ENCODE data around the gene SLC25A13.
"Not testable (repeated sequence)": the region's sequence is repeated elsewhere in the genome, so short reads cannot be mapped to it uniquely, and the experiment has no call there.

Gene SLC25A13

DNA sequence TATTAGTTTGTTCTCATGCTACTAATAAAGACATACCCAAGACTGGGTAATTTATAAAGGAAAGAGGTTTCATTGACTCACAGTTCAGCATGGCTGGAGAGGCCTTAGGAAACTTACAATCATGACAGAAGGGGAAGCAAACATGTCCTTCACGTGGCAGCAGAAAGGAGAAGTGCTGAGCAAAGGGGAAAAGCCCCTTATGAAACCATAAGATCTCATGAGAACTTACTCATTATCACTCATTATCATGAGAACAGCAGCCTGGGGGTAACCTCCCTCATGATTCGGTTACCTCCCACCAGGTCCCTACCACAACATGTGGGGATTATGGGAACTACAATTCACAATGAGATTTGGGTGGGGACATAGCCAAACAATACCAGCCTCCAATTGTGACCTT is 4.9 kb upstream of the SLC25A13 start:
- DNase-seq (ENCODE audit: low read depth, low spot score) = not testable (repeated sequence)

DNA sequence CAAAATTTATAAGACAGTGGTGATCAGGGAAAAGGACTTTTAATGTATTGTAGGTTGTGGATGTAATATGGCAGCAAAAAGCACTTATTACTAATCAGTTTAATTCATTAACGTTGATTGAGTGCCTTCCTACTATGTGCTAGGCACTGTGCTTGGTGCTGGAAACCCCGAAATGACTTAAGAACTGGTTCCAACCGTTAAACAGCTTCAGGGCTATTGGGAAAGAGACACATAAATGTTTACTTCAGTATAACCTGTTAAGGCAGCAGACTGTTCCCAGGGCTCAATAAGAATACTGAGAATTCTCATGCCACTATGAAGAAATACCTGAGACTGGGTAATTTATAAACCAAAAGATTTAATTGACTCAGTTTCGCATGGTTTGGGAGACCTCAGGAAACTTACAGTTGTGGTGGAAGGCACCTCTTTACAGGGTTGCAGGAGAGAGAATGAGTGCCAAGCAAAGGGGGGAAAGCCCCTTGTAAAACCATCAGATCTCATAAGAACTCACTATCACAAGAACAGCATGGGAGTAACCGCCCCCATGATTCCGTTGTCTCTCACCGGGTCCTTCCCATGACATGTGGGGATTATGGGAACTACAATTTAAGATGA is 1.1 kb upstream of the SLC25A13 start:
- DNase-seq (ENCODE audit: low read depth, low spot score) = no peak

DNA sequence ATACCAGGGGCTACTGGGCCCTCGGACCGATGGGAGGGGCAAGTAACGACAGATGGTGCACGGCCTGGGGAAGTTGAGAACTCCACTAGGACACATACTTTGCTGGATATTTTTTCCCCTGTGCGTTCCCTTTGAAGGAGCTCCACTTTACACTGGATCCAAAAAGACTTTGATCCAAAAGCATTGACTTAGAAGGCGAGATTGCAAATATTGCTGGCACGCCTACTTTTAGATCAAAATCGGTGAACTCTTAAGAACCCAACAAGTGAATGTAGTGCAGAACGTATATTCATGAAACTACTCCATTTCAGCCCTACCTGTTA is 436 bp upstream of the SLC25A13 start:
- DNase-seq (ENCODE audit: low read depth, low spot score) = no peak

DNA sequence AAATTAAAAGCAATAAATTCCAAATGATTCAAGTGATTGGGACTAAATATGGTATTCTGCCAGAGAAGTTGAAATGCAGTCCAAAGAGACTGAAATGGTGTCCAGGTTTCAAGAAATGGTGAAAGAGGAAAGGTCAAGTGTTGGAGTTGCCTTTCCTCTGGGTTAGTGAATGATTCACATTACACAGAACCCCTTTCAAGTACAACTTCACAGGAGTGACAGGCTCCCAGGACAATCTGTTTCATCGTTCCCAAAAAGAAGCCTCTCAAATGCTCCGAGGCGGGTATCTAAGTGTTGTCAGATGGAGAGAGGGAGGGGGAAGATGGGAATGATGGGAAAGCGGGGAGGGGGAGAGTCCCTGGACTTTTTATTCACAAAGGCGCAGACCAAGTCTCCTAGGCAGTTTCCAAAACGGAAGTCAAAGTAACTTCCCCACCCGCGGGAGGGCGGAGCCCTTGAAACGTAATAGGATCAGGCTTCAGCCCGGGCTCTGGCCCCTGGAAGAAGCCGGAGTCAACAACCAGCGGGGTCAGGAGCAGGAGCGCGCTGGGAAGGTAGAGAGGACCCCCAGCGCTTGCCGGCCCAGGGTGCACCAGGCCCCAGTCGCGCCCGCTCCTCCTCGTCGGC is 754 bp downstream of the SLC25A13 start:
- peak; percentile 58 for DNase-seq (ENCODE audit: low read depth, low spot score)

DNA sequence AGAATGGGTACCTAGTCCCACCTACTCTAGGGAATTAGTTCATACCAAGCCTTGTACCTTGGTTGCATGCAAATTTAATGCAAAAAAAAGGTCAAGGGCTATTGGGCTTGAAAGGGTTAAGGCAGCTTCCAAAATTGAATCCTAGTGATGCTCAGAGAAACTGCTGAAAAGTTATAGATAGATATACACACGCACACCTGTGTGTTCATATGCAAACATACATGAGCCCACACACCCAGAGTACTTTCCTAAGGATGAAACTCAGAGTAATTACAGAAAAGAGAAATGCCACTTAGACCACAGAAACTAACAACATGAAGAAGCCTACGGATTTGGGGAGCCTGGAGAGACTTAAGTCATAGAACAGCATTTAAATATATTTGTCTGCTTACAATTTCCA is 1.5 kb downstream of the SLC25A13 start:
- DNase-seq (ENCODE audit: low read depth, low spot score) = no peak

DNA sequence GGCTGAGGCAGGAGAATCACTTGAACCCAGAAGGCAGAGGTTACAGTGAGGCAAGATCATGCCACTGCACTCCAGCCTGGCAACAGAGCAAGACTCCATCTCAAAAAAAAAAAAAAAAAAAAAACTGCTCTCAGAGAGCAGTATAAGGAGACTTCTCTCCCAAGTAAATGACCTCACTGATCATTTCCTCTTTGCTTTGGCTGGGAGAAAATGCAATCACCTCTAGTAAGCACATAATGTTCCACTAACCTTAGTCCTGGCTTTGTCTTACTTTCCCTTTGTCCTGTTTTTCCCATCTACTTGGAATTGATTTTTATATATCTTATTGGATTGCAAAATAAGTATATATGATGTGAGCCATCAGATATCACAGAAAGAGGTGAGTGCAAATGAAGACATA is 2.5 kb downstream of the SLC25A13 start:
- no peak for DNase-seq (ENCODE audit: low read depth, low spot score)

DNA sequence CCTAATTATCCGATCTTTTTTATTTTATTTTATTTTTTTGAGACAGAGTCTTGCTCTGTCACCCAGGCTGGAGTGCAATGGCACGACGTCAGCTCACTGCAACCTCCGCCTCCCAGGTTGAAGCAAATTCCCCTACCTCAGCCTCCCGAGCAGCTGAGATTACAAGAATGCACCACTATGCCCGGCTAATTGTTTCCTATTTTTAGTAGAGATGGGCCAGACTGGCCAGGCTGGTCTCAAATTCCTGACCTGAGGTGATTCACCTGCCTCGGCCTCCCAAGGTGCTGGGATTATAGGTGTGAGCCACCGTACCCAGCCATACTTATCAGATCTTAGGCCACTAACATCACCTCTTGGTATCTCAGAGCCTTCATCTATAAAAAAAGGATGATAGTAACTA is 4.9 kb downstream of the SLC25A13 start:
- no peak for DNase-seq (ENCODE audit: low read depth, low spot score)

DNA sequence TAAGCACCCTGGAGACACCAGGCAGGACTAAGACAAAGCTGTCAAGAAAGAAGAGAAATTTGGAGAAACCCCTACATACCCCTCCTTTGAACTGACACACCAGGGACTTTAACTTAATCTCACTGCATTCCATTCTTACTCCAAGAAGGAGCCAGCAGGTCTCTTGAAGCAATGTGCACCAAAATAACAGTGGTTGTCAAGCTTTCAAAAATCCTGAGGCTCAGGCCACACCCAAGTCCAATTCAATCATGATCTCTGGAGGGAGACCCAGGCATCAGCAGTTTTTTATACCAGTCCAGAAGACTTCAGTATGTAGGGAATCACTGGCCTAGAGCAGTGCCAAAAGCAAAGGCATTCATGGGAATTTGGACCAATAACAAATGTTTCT is 6.8 kb downstream of the SLC25A13 start:
- DNase-seq (ENCODE audit: low read depth, low spot score) = no peak

DNA sequence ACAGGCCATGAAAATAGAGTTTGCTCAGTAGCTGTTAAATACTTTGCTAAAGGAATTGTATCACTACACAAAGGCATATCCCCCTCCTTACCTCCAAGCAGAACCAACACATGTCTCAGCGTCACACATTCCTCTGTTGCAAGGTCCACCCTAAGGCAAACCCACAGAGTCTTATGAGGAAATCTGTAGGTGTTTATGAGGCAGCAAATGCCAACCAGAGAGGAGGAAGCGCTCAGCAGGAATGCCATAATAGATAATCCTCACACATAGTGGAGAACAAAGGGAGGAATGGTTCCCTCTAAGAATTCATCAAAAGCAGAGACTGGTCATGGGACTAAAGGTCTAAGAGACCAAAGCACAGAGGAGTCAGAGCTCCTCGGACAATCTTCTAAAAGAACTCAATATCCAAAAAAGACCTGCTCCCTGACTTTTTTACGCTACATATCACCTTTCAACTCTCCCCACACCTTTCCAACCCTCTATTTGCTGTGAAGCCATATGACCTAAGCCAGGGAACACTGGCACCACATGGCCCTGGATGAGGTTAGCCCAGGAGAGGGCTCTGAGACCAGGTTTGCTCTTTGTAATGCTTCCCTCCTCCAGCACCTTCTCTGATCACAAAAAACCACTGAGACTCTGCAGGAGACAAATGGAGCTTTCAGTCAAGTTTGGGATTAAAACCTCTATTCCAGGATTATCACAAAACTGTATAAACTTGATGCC is 7.3 kb downstream of the SLC25A13 start:
- no peak for DNase-seq (ENCODE audit: low read depth, low spot score)

DNA sequence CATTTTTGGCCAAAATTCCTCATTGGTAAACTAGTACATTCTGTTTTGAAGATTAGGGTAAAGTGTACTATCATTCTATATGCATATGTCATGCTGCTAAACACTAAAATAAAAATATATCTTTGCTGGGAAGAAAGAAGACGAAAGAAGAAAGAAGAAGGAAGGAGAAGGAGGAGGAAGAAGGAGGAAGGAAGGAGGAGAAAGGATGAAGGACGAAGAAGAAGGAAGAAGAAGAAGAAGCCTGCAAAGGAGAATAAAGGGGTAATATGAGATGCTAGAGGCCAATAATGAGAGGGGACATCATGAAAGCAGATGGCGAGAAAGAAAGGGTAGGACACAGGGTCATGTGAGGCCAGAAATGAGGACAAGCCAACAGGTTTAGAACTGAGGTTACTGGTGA is 8.0 kb downstream of the SLC25A13 start:
- no peak for DNase-seq (ENCODE audit: low read depth, low spot score)

DNA sequence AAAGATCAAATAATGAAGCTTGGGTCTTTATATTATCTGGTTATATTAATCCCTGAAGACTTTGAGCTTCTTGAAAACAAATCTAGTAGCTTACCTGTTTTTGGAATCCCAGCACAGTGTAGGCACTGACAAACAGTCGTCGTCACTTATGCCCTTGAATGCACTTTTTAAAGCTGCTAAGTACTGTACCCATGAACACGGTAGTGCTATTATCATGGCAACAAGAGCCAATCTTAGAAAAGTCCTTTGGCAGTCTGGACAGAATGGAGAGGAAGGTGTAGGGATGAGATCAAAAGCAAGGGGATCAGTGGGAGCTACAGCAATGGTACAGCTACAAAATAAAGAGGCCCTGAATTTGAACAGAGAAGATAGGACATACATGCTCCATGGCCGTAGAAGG is 9.4 kb downstream of the SLC25A13 start:
- no peak for DNase-seq (ENCODE audit: low read depth, low spot score)

DNA sequence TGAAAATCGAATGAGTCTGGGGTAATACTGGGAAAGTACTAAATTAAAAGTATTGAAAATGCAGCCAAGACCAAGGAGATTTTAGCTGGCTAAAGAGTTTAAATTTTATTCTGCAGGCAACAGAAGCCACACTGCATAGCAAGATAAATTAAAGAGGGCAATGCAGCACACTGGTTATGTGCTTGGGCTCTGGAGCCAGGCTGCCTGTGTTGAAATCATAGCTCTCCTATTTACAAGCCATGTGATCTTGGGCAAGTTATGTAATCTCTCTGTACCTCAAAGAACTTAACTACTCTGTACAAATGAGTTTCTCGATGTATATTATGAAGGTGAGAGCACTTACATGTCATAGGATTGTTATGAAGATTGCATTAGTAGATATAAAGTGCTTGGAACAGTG is 9.9 kb downstream of the SLC25A13 start:
- no peak for DNase-seq (ENCODE audit: low read depth, low spot score)

DNA sequence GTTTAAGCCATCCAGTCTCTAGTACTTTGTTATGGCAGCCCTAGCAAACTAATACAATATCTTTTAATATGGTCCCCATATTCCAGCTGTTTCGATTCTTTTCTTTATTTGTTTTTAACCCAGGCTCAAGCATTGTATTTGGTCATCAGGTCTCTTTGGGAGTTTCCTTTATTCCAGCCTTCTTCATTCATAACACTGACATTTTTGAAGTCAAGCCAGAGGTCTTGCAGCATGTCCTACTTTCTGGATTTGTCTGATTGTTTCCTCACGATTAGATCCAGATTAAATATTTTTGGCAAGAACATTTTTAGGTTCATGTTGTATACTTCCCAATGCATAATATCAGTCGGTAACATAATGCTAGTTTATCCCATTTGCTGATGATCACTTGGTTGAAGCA is 11.8 kb downstream of the SLC25A13 start:
- no peak for DNase-seq (ENCODE audit: low read depth, low spot score)

DNA sequence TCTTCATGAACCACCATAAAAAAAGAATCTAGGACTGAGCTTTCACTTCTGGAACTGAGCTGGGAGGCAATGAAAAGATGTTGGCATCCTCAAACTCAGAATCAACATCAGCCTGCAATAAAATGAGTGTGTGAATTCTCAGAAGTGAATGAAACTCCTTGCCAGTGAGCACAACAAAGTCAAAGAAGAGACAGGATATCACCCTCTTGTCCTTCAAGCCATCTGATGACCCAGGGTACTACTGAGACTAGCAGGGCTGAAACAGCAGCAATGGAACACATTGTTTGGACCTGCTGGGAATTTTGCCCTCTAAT is 13.0 kb downstream of the SLC25A13 start:
- no peak for DNase-seq (ENCODE audit: low read depth, low spot score)

DNA sequence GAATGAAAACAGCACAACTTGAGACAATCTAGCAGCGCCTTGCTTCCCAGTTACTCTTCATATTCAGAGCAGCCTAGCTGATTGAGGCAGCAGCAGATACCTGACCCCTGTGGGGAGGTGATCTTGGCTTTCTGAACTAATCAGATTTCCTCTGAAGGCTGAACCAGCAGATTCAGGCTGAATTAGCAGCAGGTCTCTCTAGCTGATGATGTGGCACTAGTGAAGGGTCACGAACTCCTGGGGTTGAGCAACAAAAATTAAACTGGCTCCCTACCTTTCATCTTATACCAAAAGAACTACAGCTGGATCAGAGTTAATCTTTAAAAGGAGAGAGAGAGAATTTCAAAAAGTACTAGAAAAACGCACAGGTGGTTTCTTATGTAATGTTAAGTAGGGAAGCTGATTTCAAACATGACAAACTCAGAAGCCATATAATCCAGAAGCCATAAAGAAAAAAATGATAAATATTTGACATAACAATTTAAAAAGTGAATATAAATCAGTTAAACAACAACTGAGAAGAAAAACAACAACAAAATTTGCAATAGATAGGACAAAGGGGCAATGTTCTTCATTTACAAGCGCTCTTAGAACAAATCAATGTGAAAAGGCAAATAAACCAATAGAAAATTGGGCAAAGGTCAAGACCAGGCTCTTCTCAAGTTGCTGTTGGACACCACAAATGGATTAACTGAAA is 13.5 kb downstream of the SLC25A13 start:
- no peak for DNase-seq (ENCODE audit: low read depth, low spot score)

DNA sequence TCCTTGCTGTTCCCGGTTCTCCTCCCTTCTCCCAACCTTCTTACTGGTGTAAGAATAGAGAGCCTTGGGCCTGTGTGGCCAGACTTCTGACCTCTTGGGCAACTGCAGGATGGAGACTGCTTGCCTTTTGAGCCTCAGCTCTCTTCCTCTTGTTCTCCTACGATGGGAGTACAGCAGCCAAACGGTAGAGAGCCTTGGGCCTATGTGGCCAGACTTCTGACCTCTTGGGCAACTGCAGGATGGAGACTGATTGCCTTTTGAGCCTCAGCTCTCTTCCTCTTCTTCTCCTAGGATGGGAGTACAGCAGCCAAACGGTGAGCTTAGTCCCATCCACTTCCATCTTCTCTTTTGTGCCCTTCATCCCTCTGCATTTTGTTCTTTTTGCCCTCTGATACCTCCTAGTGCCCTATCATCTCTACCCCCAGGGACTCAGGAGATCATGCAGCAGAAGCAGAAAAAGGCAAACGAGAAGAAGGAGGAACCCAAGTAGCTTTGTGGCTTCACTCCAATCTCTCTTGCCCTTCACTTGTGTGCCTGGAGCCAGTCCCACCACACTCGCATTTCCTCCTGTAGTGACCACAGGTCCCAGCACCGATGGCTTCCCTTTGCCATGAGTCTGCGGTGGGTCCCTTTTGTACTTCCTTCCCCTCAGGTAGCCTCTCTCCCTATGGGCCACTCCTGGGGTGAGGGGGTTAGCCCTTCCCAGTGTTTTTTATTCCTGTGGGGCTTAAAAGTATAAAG is 15.3 kb downstream of the SLC25A13 start:
- DNase-seq (ENCODE audit: low read depth, low spot score) = no peak

DNA sequence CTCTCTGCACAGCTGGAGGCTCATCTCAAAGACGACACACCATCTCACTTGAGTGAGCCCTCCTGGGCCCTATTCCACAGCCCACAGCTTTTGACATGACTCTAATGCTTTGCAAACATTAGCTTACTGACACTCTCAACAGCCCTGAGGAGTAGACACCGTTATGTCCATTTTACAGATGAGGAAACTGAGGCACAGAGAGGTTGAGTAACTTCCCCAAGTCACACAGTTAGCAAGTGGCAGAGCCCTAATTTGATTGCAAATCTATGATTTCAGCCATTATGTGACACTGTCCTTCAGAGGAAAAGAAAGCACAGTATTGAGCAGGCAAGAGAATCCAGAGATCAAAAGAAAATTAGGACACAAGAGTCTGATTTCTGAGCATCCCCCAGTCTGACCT is 16.0 kb downstream of the SLC25A13 start:
- no peak for DNase-seq (ENCODE audit: low read depth, low spot score)

DNA sequence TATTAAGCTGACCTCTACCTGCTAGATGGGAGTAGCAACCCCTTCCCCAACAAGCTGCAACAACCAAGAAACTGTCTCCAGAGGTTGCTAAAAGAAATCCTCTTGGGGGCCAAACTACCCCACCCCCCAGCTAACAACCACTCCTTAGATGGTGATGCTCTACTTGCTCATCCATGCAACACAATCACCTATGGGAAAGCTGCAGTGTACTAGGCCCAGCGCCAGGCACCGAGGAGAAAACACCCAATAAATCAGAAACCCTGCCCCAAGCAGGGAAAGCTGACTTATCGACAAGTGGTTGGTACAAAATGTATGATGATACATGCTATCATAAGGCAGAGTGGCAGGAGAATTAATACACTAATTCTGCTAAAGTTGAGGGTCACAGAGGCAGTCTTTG is 17.3 kb downstream of the SLC25A13 start:
- no peak for DNase-seq (ENCODE audit: low read depth, low spot score)

DNA sequence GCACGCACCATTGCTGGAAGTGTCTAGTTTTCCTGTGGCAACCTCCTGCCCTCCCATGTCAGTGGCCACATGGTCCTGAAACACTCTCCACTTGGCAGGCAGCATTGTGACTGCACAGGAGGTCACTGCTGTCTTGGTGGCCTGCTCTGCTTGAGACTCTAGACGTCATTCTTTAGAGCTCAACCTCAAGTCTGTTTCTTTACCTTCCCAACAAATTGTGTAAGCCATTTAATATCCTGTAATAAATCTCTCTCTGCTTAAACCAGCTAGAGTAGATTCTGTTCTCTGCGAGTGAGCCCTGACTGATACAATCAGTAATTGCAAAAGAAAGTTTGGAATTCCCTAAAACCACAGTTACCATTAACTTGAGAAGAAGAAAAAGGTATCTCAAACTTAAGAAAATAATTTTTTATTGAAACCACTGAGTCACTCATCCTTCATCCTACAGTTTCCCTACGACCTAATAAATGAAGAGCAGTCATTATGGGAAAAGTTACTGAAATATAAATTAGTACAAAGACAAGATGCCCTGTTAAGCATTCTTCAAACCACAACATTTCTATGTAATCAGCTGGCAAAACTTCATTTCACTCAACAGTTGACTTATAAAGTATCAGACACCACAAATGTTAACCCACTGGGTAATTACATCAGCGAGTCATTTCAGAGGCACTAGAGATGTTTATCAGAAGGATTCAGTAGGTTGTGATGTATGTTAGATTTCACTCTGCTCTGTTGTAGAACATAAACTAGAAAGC is 18.0 kb downstream of the SLC25A13 start:
- DNase-seq (ENCODE audit: low read depth, low spot score) = no peak

DNA sequence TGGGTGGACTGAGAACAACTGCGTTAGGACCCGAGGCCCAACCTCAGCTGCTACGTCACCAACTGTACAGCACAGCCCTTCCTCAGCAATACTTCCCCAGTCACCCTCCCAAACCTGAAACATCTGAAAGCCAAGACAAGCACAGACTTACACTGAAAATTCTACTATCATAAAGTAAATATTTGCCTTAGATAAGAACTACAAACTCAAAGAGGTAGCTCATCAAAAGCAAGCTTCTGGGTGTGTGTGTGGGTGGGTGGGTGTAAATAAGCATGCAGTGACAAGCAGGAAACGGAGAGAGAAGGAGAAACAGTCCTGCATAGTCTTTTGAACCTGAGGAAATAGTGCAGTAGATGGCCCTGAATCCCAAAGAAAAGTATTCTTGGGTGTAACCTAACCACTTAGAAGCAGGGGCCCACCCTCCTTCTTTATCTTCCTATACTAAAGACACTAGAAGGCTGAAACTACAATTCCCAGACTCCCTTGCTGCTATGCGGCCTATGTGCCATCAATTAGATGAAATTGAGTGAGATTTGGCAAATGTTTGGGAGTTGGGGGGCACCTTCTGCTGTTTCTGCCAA is 18.7 kb downstream of the SLC25A13 start:
- no peak for DNase-seq (ENCODE audit: low read depth, low spot score)

DNA sequence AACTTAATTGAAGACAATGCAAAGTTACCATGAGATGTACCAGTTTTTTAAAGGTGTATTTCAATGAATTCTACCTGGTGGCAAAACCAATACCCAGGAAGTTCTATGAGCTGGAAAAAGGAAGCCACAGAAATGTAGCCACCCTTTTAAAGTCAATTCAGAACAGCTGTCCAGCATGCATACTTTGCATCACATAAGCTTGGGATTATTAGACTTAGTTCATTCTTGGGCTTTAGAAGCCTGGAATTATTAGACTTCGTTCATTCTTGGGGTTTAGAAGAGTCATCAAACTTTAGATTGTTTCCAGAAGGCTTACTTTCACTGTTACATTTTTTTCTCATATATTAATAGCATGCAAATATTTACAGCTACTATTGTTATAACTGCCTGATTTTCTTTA is 20.9 kb downstream of the SLC25A13 start:
- no peak for DNase-seq (ENCODE audit: low read depth, low spot score)

All from smooth muscle cell of the brain vasculature (primary cell).